Adrenal gland (tissue), 5 donors: Measurements from ENCODE around the gene TRMT1.

Source experiments
- CTCF ChIP-seq, 6 experiments: fragments of 450-650 bp in 4 of 6; fragments of 200-600 bp in 2 of 6; sonication (generic) in 1 of 6; IDR thresholded peaks; 1 replicate in 5 of 6; 2 replicates in 1 of 6; pipeline versions ENCODE4 v1.5.1 to v1.8.0; 2016 to 2021; ENCODE audit warnings: antibody characterized with exemption in 6 of 6, mild to moderate bottlenecking in 2 of 6, moderate library complexity in 1 of 6
- POLR2A ChIP-seq, 2 donors: fragments of 450-650 bp; IDR thresholded peaks; one replicate each; pipeline ENCODE4 v1.6.1; 2017; ENCODE audit warnings: antibody characterized with exemption in 2 of 2, mild to moderate bottlenecking in 2 of 2, moderate library complexity in 1 of 2
- donor health status: DM: no; HTN: no; CAD: no.

GRCh38 chr19:13098277-13099072 is 18.1 kb downstream of the TRMT1 start:
- TF ChIP-seq CTCF (IDR thresholded peaks at IDR 0.05) (no peak), POLR2A (IDR thresholded peaks at IDR 0.05) (no peak)
